Measurements from ENCODE around the gene CD300LB.

CD300LB gene

DNA sequence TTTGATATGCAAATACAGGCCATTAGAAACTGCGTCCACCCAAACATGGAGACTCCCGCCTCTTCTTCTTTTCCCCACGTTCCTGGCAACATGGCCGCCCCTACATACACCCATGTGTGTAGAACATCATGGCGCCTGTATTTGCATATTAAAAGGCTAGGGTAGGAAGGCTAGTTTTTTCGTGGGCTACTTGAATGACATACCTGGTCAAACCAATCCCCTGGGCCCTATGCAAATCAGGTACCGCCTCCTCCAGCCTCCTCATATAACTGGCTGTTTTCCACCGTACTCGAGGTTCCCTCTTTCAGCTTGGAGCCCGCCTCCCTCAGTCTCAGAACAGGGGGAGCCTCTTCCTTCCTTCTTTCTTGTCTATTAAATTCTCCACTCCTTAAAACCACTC lies 840 bp upstream of the CD300LB start:
- no peaks in the 10 kb centered on the region for H3K36me3 ChIP-seq
- no peaks in the 10 kb centered on the region for H3K9me3 ChIP-seq
- peaks cover 0 to 5% of the 10 kb centered on the region in 2 donors for H3K27me3 ChIP-seq
- H3K27ac ChIP-seq, result no peak overlapping the region
- no peaks in the 10 kb centered on the region for H3K4me1 ChIP-seq
- H3K4me3 ChIP-seq, result no peak overlapping the region
- no peak for TF ChIP-seq CTCF (IDR thresholded peaks at IDR 0.05)
- intact Hi-C loops (cut with DNase I; ENCODE audit: low total_unique reads), result no loop called here
- DNase-seq, result peak; percentile 64 to 79

GRCh38 chr17:74530831-74531150 lies 484 bp downstream of the CD300LB start:
- peaks cover 0 to 5% of the 10 kb centered on the region in 2 donors for H3K27me3 ChIP-seq
- H3K4me1 ChIP-seq, result no peaks in the 10 kb centered on the region
- H3K4me3 ChIP-seq, result no peak overlapping the region
- no peak for TF ChIP-seq CTCF (IDR thresholded peaks at IDR 0.05)
- H3K36me3 ChIP-seq, result no peaks in the 10 kb centered on the region
- DNase-seq, result peak in 1 of 2 donors; percentile 25
- intact Hi-C loops (cut with DNase I; ENCODE audit: low total_unique reads), result no loop called here
- no peak overlapping the region for H3K27ac ChIP-seq
- no peaks in the 10 kb centered on the region for H3K9me3 ChIP-seq

- intact Hi-C loops (cut with DNase I; ENCODE audit: low total_unique reads), result no loop called here
- Histone ChIP-seq H3K27me3 (peaks cover 0 to 4% of the 10 kb centered on the region in 2 donors), H3K9me3 (no peaks in the 10 kb centered on the region), H3K4me3 (no peak overlapping the region), H3K36me3 (no peaks in the 10 kb centered on the region), H3K27ac (no peak overlapping the region), H3K4me1 (no peaks in the 10 kb centered on the region)
- TF ChIP-seq CTCF (IDR thresholded peaks at IDR 0.05), result no peak
- DNase-seq, result peak in 1 of 2 donors; percentile 19
Measured at GRCh38 chr17:74529243-74529642, 2.0 kb downstream of the CD300LB start.

GRCh38 chr17:74528491-74529199 lies 2.6 kb downstream of the CD300LB start:
- H3K27me3 ChIP-seq, result peaks cover 0 to 4% of the 10 kb centered on the region in 2 donors
- no peaks in the 10 kb centered on the region for H3K36me3 ChIP-seq
- no peak overlapping the region for H3K27ac ChIP-seq
- intact Hi-C loops (cut with DNase I; ENCODE audit: low total_unique reads), result no loop called here
- TF ChIP-seq CTCF (IDR thresholded peaks at IDR 0.05), result no peak
- H3K4me1 ChIP-seq, result no peaks in the 10 kb centered on the region
- no peak overlapping the region for H3K4me3 ChIP-seq
- DNase-seq, result peak; percentile 44 to 60
- H3K9me3 ChIP-seq, result no peaks in the 10 kb centered on the region

- H3K4me3 ChIP-seq, result no peak overlapping the region
- H3K36me3 ChIP-seq, result no peaks in the 10 kb centered on the region
- H3K27ac ChIP-seq, result no peak overlapping the region
- H3K4me1 ChIP-seq, result no peaks in the 10 kb centered on the region
- intact Hi-C loops (cut with DNase I; ENCODE audit: low total_unique reads), result no loop called here
- peaks cover 0 to 4% of the 10 kb centered on the region in 2 donors for H3K27me3 ChIP-seq
- no peak for TF ChIP-seq CTCF (IDR thresholded peaks at IDR 0.05)
- no peak for DNase-seq
- peaks cover 0 to 8% (median 6%) of the 10 kb centered on the region in 3 donors for H3K9me3 ChIP-seq
Measured at GRCh38 chr17:74527756-74528155, 3.5 kb downstream of the CD300LB start.

Data from tibial artery (tissue), 4 donors.